Esophagus muscularis mucosa (tissue), 4 donors: Measurements from ENCODE around the gene CNPY2.

Experiments used
- EP300 ChIP-seq: sonication (generic); formaldehyde crosslinking; IDR thresholded peaks from one replicate; pipeline ENCODE4 v1.6.1; 2017; ENCODE audit warnings: antibody characterized with exemption
- POLR2A ChIP-seq: fragments of 450-650 bp; IDR thresholded peaks from one replicate; pipeline ENCODE4 v1.6.1; 2017; ENCODE audit warnings: antibody characterized with exemption, moderate library complexity, mild to moderate bottlenecking, low read depth
- POLR2AphosphoS5 ChIP-seq, 2 donors: sonication (generic); formaldehyde crosslinking; IDR thresholded peaks; one replicate each; pipeline ENCODE4 v1.6.1; 2017; ENCODE audit warnings: antibody characterized with exemption in 2 of 2
- TF ChIP-seq, protein P1 (sequence below), 3 experiments: fragments of 200-600 bp in 2 of 3; fragments of 450-650 bp in 1 of 3; sonication (generic) in 2 of 3; IDR thresholded peaks; one replicate each; pipeline ENCODE4 v1.5.1; 2017 to 2019; ENCODE audit warnings: antibody characterized with exemption in 3 of 3, mild to moderate bottlenecking in 2 of 3, moderate library complexity in 1 of 3

DNA sequence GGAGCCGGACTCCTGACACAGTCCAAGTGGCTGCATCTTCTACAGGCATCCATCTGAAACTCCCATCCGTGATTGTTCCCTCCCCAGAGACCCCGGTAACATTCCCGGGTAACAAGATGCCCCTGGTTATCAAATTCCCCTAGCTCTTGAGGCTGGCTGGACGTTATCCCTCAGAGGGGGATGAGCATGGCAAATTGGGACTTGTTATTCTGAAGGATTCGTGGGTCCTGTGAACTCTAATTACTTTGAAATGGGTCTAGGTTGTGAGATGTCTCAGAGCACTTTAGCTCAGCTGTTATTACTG, 18.7 kb upstream of the CNPY2 start:
- TF ChIP-seq, protein P1, sequence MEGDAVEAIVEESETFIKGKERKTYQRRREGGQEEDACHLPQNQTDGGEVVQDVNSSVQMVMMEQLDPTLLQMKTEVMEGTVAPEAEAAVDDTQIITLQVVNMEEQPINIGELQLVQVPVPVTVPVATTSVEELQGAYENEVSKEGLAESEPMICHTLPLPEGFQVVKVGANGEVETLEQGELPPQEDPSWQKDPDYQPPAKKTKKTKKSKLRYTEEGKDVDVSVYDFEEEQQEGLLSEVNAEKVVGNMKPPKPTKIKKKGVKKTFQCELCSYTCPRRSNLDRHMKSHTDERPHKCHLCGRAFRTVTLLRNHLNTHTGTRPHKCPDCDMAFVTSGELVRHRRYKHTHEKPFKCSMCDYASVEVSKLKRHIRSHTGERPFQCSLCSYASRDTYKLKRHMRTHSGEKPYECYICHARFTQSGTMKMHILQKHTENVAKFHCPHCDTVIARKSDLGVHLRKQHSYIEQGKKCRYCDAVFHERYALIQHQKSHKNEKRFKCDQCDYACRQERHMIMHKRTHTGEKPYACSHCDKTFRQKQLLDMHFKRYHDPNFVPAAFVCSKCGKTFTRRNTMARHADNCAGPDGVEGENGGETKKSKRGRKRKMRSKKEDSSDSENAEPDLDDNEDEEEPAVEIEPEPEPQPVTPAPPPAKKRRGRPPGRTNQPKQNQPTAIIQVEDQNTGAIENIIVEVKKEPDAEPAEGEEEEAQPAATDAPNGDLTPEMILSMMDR (IDR thresholded peaks at IDR 0.05) = no peak
- TF ChIP-seq EP300 (no peak), POLR2A (no peak), POLR2AphosphoS5 (IDR thresholded peaks at IDR 0.05) (no peak)
